ENCODE results near the gene FTCD.
A peak's percentile ranks its signal among the peaks of the same experiment; 100 is the strongest.

FTCD gene

DNA sequence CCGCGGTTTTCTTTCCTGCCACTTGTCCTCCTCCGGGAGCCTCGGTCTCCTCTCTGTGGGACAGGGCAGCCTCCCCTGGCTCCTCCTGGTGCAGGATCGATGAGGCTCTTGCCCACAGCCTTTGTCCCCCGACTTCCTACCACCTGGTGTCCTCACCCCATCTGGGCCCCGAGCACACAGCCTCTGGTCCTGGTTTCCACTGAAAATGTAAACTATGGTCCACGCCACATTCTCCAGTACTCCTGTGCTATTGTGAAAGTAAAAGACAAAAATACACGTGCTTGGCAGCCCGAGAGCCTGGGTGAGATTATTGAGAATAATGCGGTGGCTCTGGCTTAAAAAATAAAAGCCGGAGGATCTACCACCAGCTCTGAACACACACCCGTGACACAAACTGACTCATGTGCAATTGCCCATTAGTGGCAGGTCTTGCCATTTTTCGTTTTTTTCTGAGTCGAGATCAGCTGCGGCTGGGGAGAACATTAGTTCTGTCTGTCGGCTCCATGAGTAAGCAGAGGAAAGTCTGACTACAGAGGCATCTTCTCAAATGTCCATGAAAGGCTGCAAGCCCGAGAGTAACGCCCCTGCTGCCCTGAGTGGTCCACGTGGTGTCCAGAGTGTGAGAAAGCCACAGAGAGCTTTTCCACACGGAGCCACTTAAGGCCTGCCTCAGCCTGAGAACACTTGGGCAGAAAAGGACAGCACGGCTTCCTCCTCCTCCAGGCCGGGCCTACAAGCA, 63.2 kb downstream of the FTCD start:
- peak; percentile 97 for DNase-seq (ENCODE audit: low read depth)

DNA sequence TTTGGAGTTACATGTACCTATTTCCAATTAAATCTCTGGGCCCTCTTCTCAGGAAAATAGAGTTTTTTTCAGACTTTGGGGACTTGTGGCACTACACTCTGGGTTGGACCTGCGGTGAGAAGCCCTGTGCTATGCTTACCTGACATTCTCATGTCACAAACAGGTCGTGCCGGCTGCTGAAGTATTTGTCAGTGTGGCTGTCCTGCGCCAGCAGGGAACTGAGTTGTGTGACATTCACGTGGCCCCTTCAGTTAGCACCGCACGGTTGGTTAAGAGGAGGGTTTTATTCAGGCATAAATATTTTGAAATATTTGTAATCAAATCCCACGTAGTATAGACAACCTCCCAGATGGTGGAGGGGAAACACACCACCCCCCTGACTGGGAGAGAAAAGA, 63.8 kb downstream of the FTCD start:
- TF ChIP-seq, protein P1, sequence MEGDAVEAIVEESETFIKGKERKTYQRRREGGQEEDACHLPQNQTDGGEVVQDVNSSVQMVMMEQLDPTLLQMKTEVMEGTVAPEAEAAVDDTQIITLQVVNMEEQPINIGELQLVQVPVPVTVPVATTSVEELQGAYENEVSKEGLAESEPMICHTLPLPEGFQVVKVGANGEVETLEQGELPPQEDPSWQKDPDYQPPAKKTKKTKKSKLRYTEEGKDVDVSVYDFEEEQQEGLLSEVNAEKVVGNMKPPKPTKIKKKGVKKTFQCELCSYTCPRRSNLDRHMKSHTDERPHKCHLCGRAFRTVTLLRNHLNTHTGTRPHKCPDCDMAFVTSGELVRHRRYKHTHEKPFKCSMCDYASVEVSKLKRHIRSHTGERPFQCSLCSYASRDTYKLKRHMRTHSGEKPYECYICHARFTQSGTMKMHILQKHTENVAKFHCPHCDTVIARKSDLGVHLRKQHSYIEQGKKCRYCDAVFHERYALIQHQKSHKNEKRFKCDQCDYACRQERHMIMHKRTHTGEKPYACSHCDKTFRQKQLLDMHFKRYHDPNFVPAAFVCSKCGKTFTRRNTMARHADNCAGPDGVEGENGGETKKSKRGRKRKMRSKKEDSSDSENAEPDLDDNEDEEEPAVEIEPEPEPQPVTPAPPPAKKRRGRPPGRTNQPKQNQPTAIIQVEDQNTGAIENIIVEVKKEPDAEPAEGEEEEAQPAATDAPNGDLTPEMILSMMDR (IDR thresholded peaks at IDR 0.05; ENCODE audit: control insufficient read depth, insufficient read depth, low read depth, low read length, missing control alignments): no peak
- peak overlapping the region; percentile 42 for H3K4me3 ChIP-seq (ENCODE audit: control insufficient read depth, low read depth, low read length)

More for the DNA sequence above, 63.2 kb downstream of the FTCD start:
- H3K4me3 ChIP-seq (ENCODE audit: control insufficient read depth, low read depth, low read length): peak overlapping the region; percentile 42
- TF ChIP-seq, protein P1 (IDR thresholded peaks at IDR 0.05; ENCODE audit: control insufficient read depth, insufficient read depth, low read depth, low read length, missing control alignments): no peak

DNA sequence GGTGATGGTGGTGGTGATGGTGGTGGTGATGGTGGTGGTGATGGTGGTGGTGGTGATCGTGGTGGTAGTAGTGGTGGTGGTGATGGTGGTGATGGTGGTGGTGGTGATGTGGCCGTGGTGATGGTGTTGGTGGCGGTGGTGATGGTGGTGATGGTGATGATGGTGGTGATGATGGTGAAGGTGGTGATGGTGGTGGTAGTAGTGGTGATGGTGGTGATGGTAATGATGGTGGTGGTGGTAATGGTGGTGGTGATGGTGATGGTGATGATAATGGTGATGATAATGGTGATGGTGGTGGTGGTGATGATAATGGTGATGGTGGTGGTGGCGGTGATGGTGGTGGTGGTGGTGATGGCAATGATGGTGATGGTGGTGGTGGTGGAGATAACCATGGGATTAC, 64.3 kb downstream of the FTCD start:
- no peak for DNase-seq (ENCODE audit: low read depth)
- TF ChIP-seq, protein P1 (IDR thresholded peaks at IDR 0.05; ENCODE audit: control insufficient read depth, insufficient read depth, low read depth, low read length, missing control alignments): no peak
- H3K4me3 ChIP-seq (ENCODE audit: control insufficient read depth, low read depth, low read length): no peak overlapping the region

More for the DNA sequence above, 63.8 kb downstream of the FTCD start:
- DNase-seq (ENCODE audit: low read depth): no peak

DNA sequence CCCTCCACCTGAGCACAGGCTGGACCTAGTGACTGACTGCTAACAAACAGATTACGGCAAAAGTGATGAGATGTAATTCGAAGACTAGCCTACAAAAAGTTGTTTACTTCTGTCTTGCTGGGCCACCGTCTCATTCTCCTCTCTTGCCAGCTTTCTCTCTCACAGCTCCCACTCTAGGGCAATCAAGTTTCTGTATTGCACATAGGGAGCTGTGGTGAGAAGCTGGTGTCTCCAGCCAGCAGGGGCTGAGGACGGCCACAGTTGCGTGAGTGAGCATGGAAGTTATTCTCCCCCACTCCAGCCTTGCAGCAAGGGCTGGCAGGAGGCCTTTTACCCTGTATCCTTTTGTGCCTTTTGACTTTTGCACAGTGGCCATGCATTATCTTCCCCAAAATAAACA, 66.1 kb downstream of the FTCD start:
- no peak for DNase-seq (ENCODE audit: low read depth)
- TF ChIP-seq, protein P1 (IDR thresholded peaks at IDR 0.05; ENCODE audit: control insufficient read depth, insufficient read depth, low read depth, low read length, missing control alignments): no peak
- H3K4me3 ChIP-seq (ENCODE audit: control insufficient read depth, low read depth, low read length): no peak overlapping the region

DNA sequence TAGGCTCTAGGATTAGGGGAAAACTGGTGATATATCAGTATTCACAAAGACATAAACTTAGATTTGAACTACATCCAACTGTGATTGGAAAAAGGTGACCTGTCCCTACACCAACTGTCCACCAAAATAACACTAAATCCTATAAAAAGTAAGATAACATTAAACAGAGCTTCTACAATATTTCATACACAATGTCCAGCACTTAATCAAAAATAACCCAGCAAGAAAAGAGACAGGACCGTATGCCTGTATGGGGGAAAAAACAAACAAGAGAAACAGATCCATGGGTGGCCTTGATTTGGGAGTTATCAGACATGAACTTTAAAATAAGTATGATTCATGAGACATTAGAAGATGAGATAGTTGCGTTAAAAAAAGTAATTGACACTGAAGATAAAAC, 67.2 kb downstream of the FTCD start:
- DNase-seq (ENCODE audit: low read depth): no peak
- H3K4me3 ChIP-seq (ENCODE audit: control insufficient read depth, low read depth, low read length): no peak overlapping the region
- TF ChIP-seq, protein P1 (IDR thresholded peaks at IDR 0.05; ENCODE audit: control insufficient read depth, insufficient read depth, low read depth, low read length, missing control alignments): no peak

DNA sequence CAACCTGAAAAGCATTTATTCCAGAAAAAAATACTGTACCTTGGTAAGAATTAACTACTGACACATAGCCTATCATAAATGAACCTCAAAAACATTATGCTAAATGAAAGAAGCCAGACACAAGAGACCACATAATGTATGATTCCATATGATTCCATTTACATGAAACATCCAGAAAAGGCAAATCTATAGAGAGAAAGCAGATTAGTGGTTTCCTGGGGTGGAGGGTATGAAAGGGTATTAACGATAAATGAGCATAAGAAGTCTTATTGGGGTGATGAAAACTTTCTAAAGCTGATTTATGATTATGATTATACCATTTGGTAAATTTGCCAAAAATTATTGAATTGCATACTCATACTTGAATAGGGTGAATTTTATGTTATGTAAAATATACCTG, 67.7 kb downstream of the FTCD start:
- DNase-seq (ENCODE audit: low read depth): no peak
- no peak overlapping the region for H3K4me3 ChIP-seq (ENCODE audit: control insufficient read depth, low read depth, low read length)

More for the DNA sequence above, 67.7 kb downstream of the FTCD start:
- TF ChIP-seq, protein P1 (IDR thresholded peaks at IDR 0.05; ENCODE audit: control insufficient read depth, insufficient read depth, low read depth, low read length, missing control alignments): no peak
